Epithelial cell of proximal tubule (primary cell): ENCODE results near the gene MALT1. TPM values are rescaled to one million over a fixed set of nuclear protein-coding genes. Genes with fewer than 3 reads are reported as not detected.

ENCODE experiments used
- DNase-seq: peaks from one replicate; pipeline ENCODE4 v3.0.0-alpha.2; 2011; ENCODE audit warnings: low read depth
- H3K4me3 ChIP-seq: 2 replicates; pipeline ENCODE4 v1.5.1; 2011; ENCODE audit warnings: low read depth, mild to moderate bottlenecking, low read length
- CTCF ChIP-seq: conservative IDR thresholded peaks from 2 replicates; pipeline ENCODE4 v1.5.1; 2012; ENCODE audit warnings: low read depth, mild to moderate bottlenecking, low read length
- total RNA-seq: library from RNA; depleted of rRNA; stranded (reverse); fragments of >200 nt; gene quantifications from 2 replicates; pipeline ENCODE4 v1.2.3, GENCODE V29; 2015

The MALT1 gene
- total RNA-seq, 1 donor from 2014 or later = 47.7 TPM

GRCh38 chr18:58721566-58722239 lies 50.4 kb downstream of the MALT1 start:
- no peak overlapping the region for H3K4me3 ChIP-seq
- no peak for TF ChIP-seq CTCF
- no peak for DNase-seq

DNA sequence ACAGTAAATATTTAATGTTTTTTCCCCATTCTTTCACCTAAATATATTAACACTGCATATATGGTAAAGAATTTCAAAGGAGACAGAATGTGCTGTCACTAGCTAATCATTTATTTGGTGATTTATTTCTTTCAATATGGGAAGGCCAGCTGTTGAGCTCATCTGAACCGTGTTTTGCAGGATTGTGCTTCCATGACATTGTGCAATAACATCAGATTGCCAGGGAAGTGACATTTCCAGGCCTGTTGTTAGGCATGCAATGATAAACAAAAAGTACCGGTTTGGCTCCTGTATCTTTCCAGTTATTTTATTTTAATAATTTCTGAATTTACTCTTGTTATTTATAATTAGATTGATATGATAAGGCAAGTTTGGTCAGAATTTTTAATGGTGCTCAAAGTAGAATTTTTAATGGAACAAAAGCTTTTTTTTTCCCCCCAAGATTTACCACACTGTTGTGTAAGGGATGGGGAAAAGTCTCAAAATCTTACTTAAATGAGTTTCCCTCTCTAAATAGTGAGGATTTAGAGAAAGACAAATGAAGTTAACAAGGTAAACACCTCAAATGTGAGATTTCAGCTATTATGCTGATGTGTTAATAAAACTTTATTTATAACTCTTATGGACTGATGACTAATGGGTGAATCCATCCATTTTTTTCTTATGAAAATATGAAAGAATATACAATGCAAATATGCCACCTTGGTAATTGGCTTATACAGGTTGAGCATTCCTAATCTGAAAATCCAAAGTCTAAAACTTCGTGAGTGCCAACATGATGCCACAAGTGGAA lies 52.7 kb downstream of the MALT1 start:
- peak; percentile 49 for DNase-seq
- no peak for TF ChIP-seq CTCF
- H3K4me3 ChIP-seq = no peak overlapping the region

DNA sequence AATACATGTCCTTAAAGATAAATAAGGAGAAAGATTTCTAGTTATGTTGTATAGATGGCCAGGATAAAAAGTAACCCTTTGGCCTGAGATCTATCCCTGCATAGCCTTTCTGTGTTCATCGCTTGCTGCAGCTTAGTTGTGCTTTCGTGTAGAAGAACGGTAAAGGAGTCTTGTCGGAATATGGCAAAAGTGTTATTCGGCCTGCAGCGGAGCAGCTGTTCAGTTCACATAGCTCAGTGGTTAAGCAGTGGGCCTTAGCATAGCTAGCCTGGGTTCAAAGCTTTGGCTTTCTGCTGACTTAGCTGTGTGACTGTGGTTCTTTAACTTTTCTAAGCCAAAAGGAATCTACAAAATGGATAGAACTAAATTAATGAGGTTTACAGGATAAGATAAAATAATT lies 55.4 kb downstream of the MALT1 start:
- DNase-seq = no peak
- H3K4me3 ChIP-seq = no peak overlapping the region
- TF ChIP-seq CTCF = no peak

GRCh38 chr18:58727776-58728500 lies 56.7 kb downstream of the MALT1 start:
- no peak for DNase-seq
- H3K4me3 ChIP-seq = no peak overlapping the region
- TF ChIP-seq CTCF = no peak

DNA sequence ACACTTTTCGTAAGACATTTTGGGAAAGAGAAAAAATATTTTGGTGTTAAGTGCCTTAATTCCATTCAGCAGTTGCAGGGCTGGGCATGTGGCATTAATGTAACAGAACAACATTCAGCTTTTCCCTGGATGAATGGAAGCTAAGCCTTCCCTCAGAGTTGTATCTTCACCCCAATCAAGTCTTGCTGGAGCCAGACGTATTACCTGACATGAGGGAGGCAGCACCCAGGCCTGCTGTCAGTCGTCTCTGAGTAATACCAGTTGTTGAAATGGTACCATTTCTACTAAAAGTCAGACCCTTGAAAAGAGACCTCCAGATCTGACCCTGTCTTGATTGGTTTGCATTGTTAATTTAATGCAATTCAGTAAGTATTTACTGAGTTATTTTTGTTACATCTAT lies 57.5 kb downstream of the MALT1 start:
- no peak for TF ChIP-seq CTCF
- no peak overlapping the region for H3K4me3 ChIP-seq
- no peak for DNase-seq

DNA sequence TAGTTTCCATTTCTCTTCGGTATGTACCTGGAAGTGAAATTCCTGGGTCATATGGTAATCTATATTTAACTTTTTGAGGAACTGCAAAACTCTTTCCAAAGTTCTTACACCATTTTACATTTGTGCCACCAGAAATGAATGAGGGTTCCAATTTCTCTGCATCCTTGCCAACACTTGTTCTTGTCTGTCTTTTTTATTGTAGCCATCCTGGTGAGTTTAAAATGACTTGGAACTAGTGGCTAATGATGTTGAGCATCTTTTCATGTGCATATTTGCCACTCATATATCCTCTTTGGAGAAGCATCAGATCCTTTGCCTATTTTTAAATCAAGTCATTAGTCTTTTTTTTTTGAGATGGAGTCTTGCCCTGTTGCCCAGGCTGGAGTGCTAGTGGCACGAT lies 59.4 kb downstream of the MALT1 start:
- no peak for TF ChIP-seq CTCF
- DNase-seq = no peak
- no peak overlapping the region for H3K4me3 ChIP-seq
